ENCODE measurements around the gene RNASEL.

The RNASEL gene

GRCh38 chr1:182598296-182598695 lies 9.2 kb upstream of the RNASEL start:
- DNase-seq = no peak

- no peak for DNase-seq
Measured at GRCh38 chr1:182596934-182597333, 7.9 kb upstream of the RNASEL start.

- DNase-seq = peak; percentile 58
Measured at GRCh38 chr1:182595641-182596240, 6.7 kb upstream of the RNASEL start.

- no peak for DNase-seq
Measured at GRCh38 chr1:182589931-182590330, 875 bp upstream of the RNASEL start.

GRCh38 chr1:182589520-182589919 lies 464 bp upstream of the RNASEL start:
- no peak for DNase-seq

- DNase-seq = no peak
Measured at GRCh38 chr1:182587666-182588499, 1.2 kb downstream of the RNASEL start.

GRCh38 chr1:182587093-182587492 lies 2.0 kb downstream of the RNASEL start:
- DNase-seq = no peak

- no peak for DNase-seq
Measured at GRCh38 chr1:182586380-182586779, 2.7 kb downstream of the RNASEL start.

GRCh38 chr1:182584746-182585145 lies 4.3 kb downstream of the RNASEL start:
- DNase-seq = no peak

GRCh38 chr1:182580736-182581135 lies 8.3 kb downstream of the RNASEL start:
- no peak for DNase-seq

GRCh38 chr1:182575540-182576149 lies 13.4 kb downstream of the RNASEL start:
- no peak for DNase-seq

- DNase-seq = no peak
Measured at GRCh38 chr1:182574156-182574555, 14.9 kb downstream of the RNASEL start.

GRCh38 chr1:182570611-182570970 lies 18.5 kb downstream of the RNASEL start:
- DNase-seq = no peak

- DNase-seq = no peak
Measured at GRCh38 chr1:182569939-182570610, 19.0 kb downstream of the RNASEL start.

GRCh38 chr1:182568647-182569284 lies 20.3 kb downstream of the RNASEL start:
- DNase-seq = no peak

GRCh38 chr1:182567629-182568028 lies 21.4 kb downstream of the RNASEL start:
- DNase-seq = no peak

- DNase-seq = no peak
Measured at GRCh38 chr1:182565537-182565936, 23.5 kb downstream of the RNASEL start.

GRCh38 chr1:182564406-182565004 lies 24.6 kb downstream of the RNASEL start:
- no peak for DNase-seq

GRCh38 chr1:182563095-182563494 lies 26.0 kb downstream of the RNASEL start:
- no peak for DNase-seq

- no peak for DNase-seq
Measured at GRCh38 chr1:182561456-182561855, 27.6 kb downstream of the RNASEL start.

- DNase-seq = no peak
Measured at GRCh38 chr1:182560392-182560984, 28.6 kb downstream of the RNASEL start.

GRCh38 chr1:182556279-182556678 lies 32.8 kb downstream of the RNASEL start:
- DNase-seq = no peak

Measured in NCI-H1092 (cell line).